Testis (tissue), 3 donors: ENCODE data around the gene ZBTB46. TPM values are rescaled to one million over a fixed set of nuclear protein-coding genes. Genes with fewer than 3 reads are reported as not detected.

Experiments used
- DNase-seq: peaks from one replicate; pipeline ENCODE4 v3.0.0-alpha.2; 2019
- H3K27ac ChIP-seq, 2 donors: fragments of 200-600 bp; sonication (generic); one replicate each; pipeline ENCODE4 v1.5.1; 2019
- H3K27me3 ChIP-seq: fragments of 200-600 bp; sonication (generic); one replicate; pipeline ENCODE4 v1.5.1; 2019
- H3K36me3 ChIP-seq: fragments of 200-600 bp; sonication (generic); one replicate; pipeline ENCODE4 v1.5.1; 2017; ENCODE audit warnings: low read depth; ENCODE audit errors: missing control alignments
- H3K4me1 ChIP-seq: fragments of 200-600 bp; sonication (generic); one replicate; pipeline ENCODE4 v1.5.1; 2019
- H3K4me3 ChIP-seq, 2 donors: fragments of 200-600 bp; sonication (generic); one replicate each; pipeline ENCODE4 v1.5.1; 2017 to 2019
- H3K9me3 ChIP-seq: fragments of 200-600 bp; sonication (generic); one replicate; pipeline ENCODE4 v1.5.1; 2017
- POLR2A ChIP-seq: fragments of 450-650 bp; IDR thresholded peaks from one replicate; pipeline ENCODE4 v1.6.1; 2017; ENCODE audit warnings: antibody characterized with exemption, mild to moderate bottlenecking, moderate library complexity
- WGBS, 2 donors: methylation state at CpG; one replicate each; pipeline ENCODE4 v1.1.5; 2018; 5-methylcytosine and 5-hydroxymethylcytosine counted together
- intact Hi-C: fragments of 100-400 bp; cut with DNase I; formaldehyde crosslinking; loops from one replicate; pipeline ENCODE4 v1.15.1; 2023; ENCODE audit warnings: low total_unique reads
- polyA plus RNA-seq: library from polyadenylated mRNA; stranded (reverse); fragments of 350-450 nt; fragmentation: Illumina TruSeq; extraction: RNeasy Lipid Tissue Mini Kit (QIAGEN cat#74804); gene quantifications from one replicate; pipeline ENCODE4 v1.2.3, GENCODE V29; 2014; ENCODE audit warnings: low read depth, low replicate concordance; ENCODE audit not compliant: insufficient read depth
- total RNA-seq, 2 donors: library from RNA; depleted of rRNA; stranded (reverse); fragments of >200 nt; gene quantifications; one replicate each; pipeline ENCODE4 v1.2.3, GENCODE V29; 2016
- TF ChIP-seq, protein P1 (sequence below), 3 experiments: fragments of 450-650 bp in 2 of 3; fragments of 200-600 bp in 1 of 3; sonication (generic) in 1 of 3; IDR thresholded peaks; one replicate each; pipeline ENCODE4 v1.5.1; 2016 to 2019; ENCODE audit warnings: antibody characterized with exemption in 3 of 3, mild to moderate bottlenecking in 2 of 3, moderate library complexity in 1 of 3

Gene ZBTB46
- total and polyA plus RNA-seq, 3 donors from 2014 or later: 5.2 to 15.4 (median 12.5) TPM

DNA sequence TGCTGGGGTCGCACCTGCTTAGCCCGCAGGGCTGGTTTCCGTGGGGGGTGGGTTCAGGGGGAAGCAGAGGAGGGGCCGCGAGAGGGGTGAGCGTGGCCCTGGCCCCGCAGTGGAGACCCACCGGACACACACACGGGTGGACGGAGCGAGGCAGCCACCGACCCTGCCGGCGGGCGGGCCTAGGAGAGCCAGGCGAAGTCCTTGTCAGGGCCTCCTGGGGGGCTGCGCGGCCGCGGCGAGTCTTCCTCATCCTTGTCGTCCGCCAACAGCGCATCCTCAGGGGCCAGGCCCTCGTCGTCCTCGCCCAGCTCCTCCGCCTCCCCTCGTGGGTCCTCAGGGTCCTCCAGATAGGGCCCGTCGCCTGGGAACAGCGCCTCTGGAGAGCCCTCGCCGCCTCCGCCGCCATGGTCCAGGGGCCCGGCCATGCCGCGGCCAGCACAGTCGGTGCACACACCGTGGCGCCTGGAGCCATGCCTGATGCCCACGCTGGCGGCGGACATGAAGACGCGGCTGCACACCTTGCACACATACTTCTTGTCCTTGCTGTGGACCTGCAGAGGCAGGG, 84.2 kb downstream of the ZBTB46 start:
- intact Hi-C loops: no loop called here
- Histone ChIP-seq H3K4me3 (no peak overlapping the region), H3K27ac (no peak overlapping the region), H3K27me3 (no peaks in the 10 kb centered on the region), H3K9me3 (no peaks in the 10 kb centered on the region), H3K36me3 (no peaks in the 10 kb centered on the region), H3K4me1 (peaks cover 19% of the 10 kb centered on the region)
- DNase-seq: no peak
- no peak for TF ChIP-seq POLR2A
- TF ChIP-seq, protein P1, sequence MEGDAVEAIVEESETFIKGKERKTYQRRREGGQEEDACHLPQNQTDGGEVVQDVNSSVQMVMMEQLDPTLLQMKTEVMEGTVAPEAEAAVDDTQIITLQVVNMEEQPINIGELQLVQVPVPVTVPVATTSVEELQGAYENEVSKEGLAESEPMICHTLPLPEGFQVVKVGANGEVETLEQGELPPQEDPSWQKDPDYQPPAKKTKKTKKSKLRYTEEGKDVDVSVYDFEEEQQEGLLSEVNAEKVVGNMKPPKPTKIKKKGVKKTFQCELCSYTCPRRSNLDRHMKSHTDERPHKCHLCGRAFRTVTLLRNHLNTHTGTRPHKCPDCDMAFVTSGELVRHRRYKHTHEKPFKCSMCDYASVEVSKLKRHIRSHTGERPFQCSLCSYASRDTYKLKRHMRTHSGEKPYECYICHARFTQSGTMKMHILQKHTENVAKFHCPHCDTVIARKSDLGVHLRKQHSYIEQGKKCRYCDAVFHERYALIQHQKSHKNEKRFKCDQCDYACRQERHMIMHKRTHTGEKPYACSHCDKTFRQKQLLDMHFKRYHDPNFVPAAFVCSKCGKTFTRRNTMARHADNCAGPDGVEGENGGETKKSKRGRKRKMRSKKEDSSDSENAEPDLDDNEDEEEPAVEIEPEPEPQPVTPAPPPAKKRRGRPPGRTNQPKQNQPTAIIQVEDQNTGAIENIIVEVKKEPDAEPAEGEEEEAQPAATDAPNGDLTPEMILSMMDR (IDR thresholded peaks at IDR 0.05): no peak
- WGBS, 2 donors: 92 to 98% methylated on average over 10 to 47 of the region's 47 CpGs

DNA sequence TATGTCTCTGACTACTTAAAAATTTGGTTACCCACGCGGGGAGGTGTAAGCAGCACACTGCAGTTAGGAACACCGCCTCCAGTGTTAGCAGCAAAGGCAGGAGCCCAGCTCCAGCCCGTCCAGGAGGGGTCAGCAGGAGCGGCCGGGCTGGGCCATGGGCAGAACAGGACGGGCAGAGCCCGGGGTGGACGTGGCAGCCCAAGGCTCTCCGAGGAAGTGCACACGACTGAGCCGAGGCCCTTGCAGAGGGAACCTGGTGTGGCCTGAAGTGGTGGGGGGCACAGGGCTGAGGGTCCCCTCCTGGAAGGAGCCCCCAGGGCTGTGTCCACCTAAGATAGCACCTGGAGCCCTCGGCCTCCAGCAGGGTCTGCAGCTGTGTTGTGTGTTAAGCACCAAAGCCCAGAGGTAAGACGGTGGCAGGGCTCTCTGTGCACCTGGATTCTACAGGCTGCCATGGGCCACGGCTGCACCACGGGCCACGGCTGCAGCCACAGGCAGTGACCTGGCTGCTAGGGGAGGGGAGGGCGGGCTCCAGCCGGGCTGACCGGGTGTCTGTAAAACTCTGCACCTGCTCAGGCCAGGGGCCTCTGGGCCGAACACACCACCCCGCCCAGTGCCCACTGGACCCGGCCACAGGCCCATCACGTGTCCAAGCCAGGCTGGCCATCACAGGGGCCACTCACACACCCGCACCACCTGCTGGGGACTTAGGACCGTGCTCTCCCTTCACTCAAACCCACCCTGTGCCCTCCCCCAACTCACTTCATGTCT, 84.9 kb downstream of the ZBTB46 start:
- peak overlapping the region in 1 of 2 donors; percentile 15 for H3K27ac ChIP-seq
- intact Hi-C loops: no loop called here
- no peak for DNase-seq

DNA sequence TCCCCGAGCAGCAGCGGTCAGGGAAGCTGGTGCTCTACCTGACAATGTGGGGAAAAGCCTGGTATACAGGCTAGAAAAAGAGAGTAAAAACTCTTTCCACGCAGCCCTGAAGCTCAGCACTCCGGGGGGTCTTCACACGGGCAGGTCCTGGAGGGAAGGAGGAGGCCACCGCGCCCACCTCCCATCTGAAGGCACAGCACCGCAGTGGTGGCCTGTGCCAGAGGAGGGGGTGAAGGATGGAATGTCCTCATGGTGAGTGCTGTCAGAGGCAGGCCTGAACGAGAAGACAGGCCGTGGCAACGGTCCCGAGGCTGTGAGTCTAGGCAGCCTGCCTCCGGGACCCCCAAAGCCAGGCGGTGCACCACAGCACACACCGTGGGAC, 85.6 kb downstream of the ZBTB46 start:
- no peak for TF ChIP-seq POLR2A
- TF ChIP-seq, protein P1 (IDR thresholded peaks at IDR 0.05): no peak
- Histone ChIP-seq H3K9me3 (no peaks in the 10 kb centered on the region), H3K36me3 (no peaks in the 10 kb centered on the region), H3K4me3 (no peak overlapping the region), H3K27ac (peak overlapping the region in 1 of 2 donors; percentile 15), H3K4me1 (peaks cover 29% of the 10 kb centered on the region), H3K27me3 (no peaks in the 10 kb centered on the region)
- WGBS, 2 donors: 77 to 79% methylated on average over 13 to 15 of the region's 15 CpGs
- DNase-seq: no peak
- intact Hi-C loops: no loop called here

More for the DNA sequence above, 84.9 kb downstream of the ZBTB46 start:
- no peaks in the 10 kb centered on the region for H3K9me3 ChIP-seq
- H3K36me3 ChIP-seq: no peaks in the 10 kb centered on the region
- no peaks in the 10 kb centered on the region for H3K27me3 ChIP-seq
- no peak overlapping the region for H3K4me3 ChIP-seq
- H3K4me1 ChIP-seq: peaks cover 26% of the 10 kb centered on the region
- 74 to 82% methylated on average over 12 to 26 of the region's 26 CpGs for WGBS, 2 donors
- TF ChIP-seq, protein P1 (IDR thresholded peaks at IDR 0.05): no peak
- no peak for TF ChIP-seq POLR2A

DNA sequence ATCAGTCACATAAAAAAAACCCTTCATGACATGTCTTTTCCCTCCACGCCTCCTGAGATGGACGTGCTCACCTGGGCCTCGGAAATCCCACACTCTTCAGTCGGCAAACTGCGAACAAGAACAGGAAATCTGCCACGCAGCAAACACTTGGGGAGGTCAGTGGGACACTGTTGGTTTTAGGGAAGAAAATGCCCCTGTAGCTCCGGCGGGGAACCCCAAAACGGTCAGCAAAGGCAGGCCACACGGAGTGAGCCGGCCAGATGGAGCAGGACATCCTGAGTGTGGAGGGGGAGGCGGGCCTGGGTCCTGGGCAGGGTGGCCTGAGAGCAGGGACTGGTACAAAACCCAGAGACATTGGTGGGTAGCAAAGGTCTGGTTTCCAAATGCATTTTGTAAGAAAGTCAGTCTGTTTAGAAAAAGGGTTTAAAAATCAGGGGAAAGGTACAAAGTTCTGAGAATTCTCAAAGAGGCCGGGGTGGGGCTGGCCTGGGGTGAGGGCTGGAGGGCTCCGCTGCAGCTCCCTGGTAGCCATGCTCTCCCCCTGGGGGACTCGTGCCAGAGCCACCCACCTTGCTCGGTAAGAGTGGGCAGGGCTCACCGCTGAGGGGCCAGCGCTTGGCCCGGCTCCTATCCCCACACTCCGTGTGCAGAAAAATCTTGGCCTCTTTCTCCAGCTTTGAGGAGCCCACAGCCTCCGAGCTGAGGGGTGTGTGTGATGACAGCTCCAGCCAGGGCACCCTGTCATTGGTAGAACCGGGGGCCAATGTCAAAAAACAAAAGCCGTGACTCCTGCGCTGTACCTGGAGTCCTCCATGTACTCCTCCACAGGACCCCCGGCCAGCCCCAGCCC, 86.3 kb downstream of the ZBTB46 start:
- intact Hi-C loops: no loop called here
- Histone ChIP-seq H3K4me1 (peaks cover 29% of the 10 kb centered on the region), H3K27ac (peak overlapping the region in 1 of 2 donors; percentile 15), H3K9me3 (no peaks in the 10 kb centered on the region), H3K27me3 (no peaks in the 10 kb centered on the region), H3K36me3 (no peaks in the 10 kb centered on the region), H3K4me3 (no peak overlapping the region)
- 81 to 84% methylated on average over 24 to 25 of the region's 25 CpGs for WGBS, 2 donors
- TF ChIP-seq, protein P1 (IDR thresholded peaks at IDR 0.05): no peak
- no peak for TF ChIP-seq POLR2A
- DNase-seq: no peak
